Coronary artery (tissue), 2 donors: ENCODE measurements around the gene NR2F1-AS1.
A peak's percentile ranks its signal among the peaks of the same experiment; 100 is the strongest.
"Not testable (repeated sequence)": the region's sequence is repeated elsewhere in the genome, so short reads cannot be mapped to it uniquely, and the experiment has no call there.

Experiments
- DNase-seq: peaks from one replicate; pipeline ENCODE4 v3.0.0-alpha.2; 2017; ENCODE audit warnings: low spot score
- H3K27ac ChIP-seq, 2 donors: fragments of 200-600 bp; sonication (generic); one replicate each; pipeline ENCODE4 v1.5.1; 2016 to 2019
- H3K4me3 ChIP-seq: fragments of 200-600 bp; sonication (generic); 2 replicates; pipeline ENCODE4 v1.5.1; 2016; ENCODE audit warnings: mild to moderate bottlenecking, moderate library complexity
- CTCF ChIP-seq: fragments of 200-600 bp; sonication (generic); IDR thresholded peaks from one replicate; pipeline ENCODE4 v1.5.1; 2019; ENCODE audit warnings: antibody characterized with exemption

Gene NR2F1-AS1

GRCh38 chr5:93566091-93566490 is 14.9 kb downstream of the NR2F1-AS1 start:
- Histone ChIP-seq H3K27ac (no peak overlapping the region), H3K4me3 (no peak overlapping the region)
- DNase-seq: no peak
- no peak for TF ChIP-seq CTCF

- TF ChIP-seq CTCF: no peak
- Histone ChIP-seq H3K27ac (no peak overlapping the region), H3K4me3 (no peak overlapping the region)
- no peak for DNase-seq
Observed at GRCh38 chr5:93557021-93557604, 23.9 kb downstream of the NR2F1-AS1 start.

- not testable (repeated sequence) for DNase-seq, H3K4me3 ChIP-seq, H3K27ac ChIP-seq
Observed at GRCh38 chr5:93549594-93549993, 31.4 kb downstream of the NR2F1-AS1 start.

GRCh38 chr5:93545872-93546271 is 35.1 kb downstream of the NR2F1-AS1 start:
- Histone ChIP-seq H3K27ac (no peak overlapping the region), H3K4me3 (no peak overlapping the region)
- no peak for DNase-seq
- no peak for TF ChIP-seq CTCF

- no peak for TF ChIP-seq CTCF
- DNase-seq: peak; percentile 77
- no peak overlapping the region for H3K4me3 ChIP-seq
- H3K27ac ChIP-seq: peak overlapping the region; percentile 13 to 26
Observed at GRCh38 chr5:93532370-93532769, 48.6 kb downstream of the NR2F1-AS1 start.

GRCh38 chr5:93521815-93522214 is 59.2 kb downstream of the NR2F1-AS1 start:
- not testable (repeated sequence) for H3K4me3 ChIP-seq, H3K27ac ChIP-seq, DNase-seq

GRCh38 chr5:93519740-93520139 is 61.3 kb downstream of the NR2F1-AS1 start:
- H3K4me3 ChIP-seq: no peak overlapping the region
- no peak for TF ChIP-seq CTCF
- DNase-seq: no peak
- no peak overlapping the region for H3K27ac ChIP-seq

- Histone ChIP-seq H3K4me3 (no peak overlapping the region), H3K27ac (no peak overlapping the region)
- TF ChIP-seq CTCF: no peak
- DNase-seq: no peak
Observed at GRCh38 chr5:93517828-93518227, 63.2 kb downstream of the NR2F1-AS1 start.
